Measurements from ENCODE around the gene AMER2. TPM values are rescaled to one million over a fixed set of nuclear protein-coding genes. Genes with fewer than 3 reads are reported as not detected.

The AMER2 gene, protein sequence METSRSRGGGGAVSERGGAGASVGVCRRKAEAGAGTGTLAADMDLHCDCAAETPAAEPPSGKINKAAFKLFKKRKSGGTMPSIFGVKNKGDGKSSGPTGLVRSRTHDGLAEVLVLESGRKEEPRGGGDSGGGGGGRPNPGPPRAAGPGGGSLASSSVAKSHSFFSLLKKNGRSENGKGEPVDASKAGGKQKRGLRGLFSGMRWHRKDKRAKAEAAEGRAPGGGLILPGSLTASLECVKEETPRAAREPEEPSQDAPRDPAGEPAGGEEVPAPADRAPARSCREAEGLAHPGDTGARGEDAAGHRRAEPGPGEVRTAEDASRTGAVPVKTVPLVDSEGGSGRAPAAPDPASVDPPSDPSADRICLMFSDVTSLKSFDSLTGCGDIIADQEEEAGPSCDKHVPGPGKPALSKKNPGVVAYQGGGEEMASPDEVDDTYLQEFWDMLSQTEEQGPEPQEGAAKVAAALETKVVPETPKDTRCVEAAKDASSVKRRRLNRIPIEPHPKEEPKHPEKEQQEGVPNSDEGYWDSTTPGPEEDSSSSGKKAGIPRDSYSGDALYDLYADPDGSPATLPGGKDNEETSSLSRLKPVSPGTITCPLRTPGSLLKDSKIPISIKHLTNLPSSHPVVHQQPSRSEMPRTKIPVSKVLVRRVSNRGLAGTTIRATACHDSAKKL
- polyA plus RNA-seq = 0.39 TPM
- long read RNA-seq, donor 1 = 0 reads
- long read RNA-seq, donor 2, partial matches to known transcripts = 0 of 1 reads
- long read RNA-seq, donor 2, other reads (novel, unspliced or antisense) = 0 of 1 reads
- long read RNA-seq, donor 3 = 0 reads
- long read RNA-seq, donor 4 = 0 reads
- long read RNA-seq, donor 5 = 0 reads
- long read RNA-seq, donor 6 = 0 reads
- long read RNA-seq, donor 7 = 0 reads
- long read RNA-seq, donor 8 = 0 reads
- long read RNA-seq, donor 9 = 0 reads
- long read RNA-seq, donor 10 = 0 reads
- long read RNA-seq, donor 11 = 0 reads

DNA sequence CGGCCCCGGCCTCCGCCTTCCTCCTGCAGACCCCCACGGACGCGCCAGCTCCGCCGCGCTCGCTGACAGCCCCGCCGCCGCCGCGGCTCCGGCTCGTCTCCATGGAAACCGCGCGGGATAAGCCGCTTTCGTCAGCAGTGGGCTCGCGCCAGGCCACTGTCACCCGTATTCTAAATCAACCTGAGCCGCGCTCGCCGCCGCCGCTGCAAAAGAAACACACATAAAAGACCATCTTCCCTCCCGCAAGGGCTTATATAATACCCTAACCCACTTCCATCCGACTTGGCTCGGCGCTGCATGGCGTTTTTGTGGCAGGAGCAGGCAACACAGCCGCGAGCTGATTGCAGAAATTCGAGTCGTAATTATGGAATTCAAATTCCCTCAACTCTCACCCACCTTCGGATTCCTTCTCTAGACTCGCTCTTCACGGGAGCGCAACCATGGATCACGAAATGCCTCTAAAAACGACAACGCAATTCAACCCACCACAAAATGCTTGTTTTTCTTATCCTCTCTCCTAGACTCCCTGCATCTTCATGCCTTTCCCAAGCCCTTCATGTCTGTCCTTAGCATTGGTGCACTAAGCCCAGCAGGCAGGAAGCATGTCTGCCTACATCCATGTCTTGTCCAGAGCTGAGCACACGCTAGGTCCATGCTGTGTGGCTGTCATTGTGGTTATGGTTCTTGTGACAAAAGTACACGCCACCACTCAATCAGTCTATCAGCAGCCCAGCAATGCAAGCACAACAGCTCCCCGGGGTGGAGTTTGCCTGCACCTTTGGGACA lies at the start of gene AMER2:
TSS of gene AMER2 (minus strand) at position 772 of the 786 bp plus-strand sequence. CDS start at position 103, 669 bp downstream.
- Histone ChIP-seq H3K27ac (ENCODE audit: low read length) (no peak within 1 kb of the TSS), H3K27me3 (ENCODE audit: control insufficient read depth, insufficient read depth, low read length) (peaks cover 66% of the 10 kb centered on the region), H3K36me3 (ENCODE audit: control insufficient read depth, insufficient read depth, low read length) (no peaks in the 10 kb centered on the region), H3K4me1 (ENCODE audit: control insufficient read depth, insufficient read depth, low read length) (no peaks in the 10 kb centered on the region), H3K9me3 (ENCODE audit: control insufficient read depth, low read depth, low read length) (peaks cover 6% of the 10 kb centered on the region), H3K4me3 (ENCODE audit: low read length) (peak within 1 kb of the TSS; percentile 21)
- DNase-seq = no peak
- WGBS (ENCODE audit: insufficient coverage, low lambda C conversion rate) = no CpG with 5 or more reads among the region's 50 CpGs

DNA sequence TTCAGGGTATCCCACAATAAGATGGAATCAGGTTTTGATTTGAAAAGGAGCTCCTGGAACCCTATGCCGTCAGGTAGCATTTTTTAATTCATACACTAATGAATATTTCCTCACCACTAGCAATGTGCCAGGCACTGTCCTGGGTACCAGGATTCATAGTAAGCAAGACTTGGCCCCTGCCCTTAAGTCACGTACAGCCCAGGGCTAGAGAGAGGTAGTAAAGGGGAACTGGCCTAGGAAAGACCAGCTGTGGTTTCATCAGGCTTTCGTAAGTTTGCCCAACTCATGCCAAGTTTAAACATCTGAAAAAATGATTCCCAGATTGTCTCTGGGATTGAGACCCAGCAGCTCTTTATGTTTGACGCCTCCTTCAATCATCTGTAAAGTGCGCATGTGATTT lies 45.9 kb upstream of the AMER2 start:
- Histone ChIP-seq H3K4me1 (ENCODE audit: control insufficient read depth, insufficient read depth, low read length) (no peaks in the 10 kb centered on the region), H3K27ac (ENCODE audit: low read length) (no peak overlapping the region), H3K27me3 (ENCODE audit: control insufficient read depth, insufficient read depth, low read length) (peaks cover 9% of the 10 kb centered on the region), H3K9me3 (ENCODE audit: control insufficient read depth, low read depth, low read length) (no peaks in the 10 kb centered on the region), H3K4me3 (ENCODE audit: low read length) (no peak overlapping the region), H3K36me3 (ENCODE audit: control insufficient read depth, insufficient read depth, low read length) (no peaks in the 10 kb centered on the region)
- 80% methylated on average over 1 of the region's 5 CpGs for WGBS (ENCODE audit: insufficient coverage, low lambda C conversion rate)
- no peak for DNase-seq

DNA sequence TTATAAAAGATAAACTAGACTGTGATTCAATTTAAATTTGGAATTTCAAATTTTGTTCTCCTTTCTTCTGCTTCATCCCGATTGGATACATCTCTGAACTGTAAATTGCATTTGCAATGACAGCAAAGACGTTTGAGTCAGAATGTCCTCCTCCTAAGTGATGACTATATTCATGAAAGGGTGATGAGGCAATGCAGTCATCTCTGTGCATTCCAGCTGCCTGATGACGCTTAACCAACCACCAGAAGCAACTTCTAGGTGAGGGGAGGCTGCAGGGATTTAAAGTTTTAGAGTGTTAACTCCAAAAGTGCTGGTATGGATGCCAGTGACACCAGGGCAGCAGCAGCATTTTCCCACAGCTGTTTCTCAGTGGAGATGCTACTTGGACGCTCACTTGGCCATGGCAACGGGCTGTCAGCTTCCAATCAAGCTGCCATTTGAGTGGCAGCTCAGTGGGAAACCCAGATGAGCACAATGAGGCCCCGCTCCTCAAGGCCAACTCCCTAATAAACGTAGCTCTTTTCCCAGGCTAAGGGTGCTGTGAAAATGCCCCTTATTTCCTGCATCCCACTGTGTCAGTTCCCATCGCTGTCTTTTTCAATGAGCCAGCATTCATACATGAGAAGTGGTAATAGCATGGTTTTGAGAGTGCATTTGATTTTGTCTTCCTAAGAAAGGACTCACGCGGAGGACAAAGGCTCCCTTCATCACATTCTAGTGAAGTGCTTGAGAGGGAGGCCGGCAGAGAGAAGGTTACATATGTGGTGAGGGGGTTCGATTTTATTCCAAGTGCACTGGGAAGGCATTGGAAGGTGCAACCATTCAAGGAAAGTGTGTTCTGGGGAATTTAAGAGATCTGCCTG lies 45.2 kb upstream of the AMER2 start:
- peaks cover 6% of the 10 kb centered on the region for H3K27me3 ChIP-seq (ENCODE audit: control insufficient read depth, insufficient read depth, low read length)
- H3K36me3 ChIP-seq (ENCODE audit: control insufficient read depth, insufficient read depth, low read length) = no peaks in the 10 kb centered on the region
- WGBS (ENCODE audit: insufficient coverage, low lambda C conversion rate) = no CpG with 5 or more reads among the region's 12 CpGs
- DNase-seq = no peak
- H3K9me3 ChIP-seq (ENCODE audit: control insufficient read depth, low read depth, low read length) = no peaks in the 10 kb centered on the region
- no peaks in the 10 kb centered on the region for H3K4me1 ChIP-seq (ENCODE audit: control insufficient read depth, insufficient read depth, low read length)
- no peak overlapping the region for H3K4me3 ChIP-seq (ENCODE audit: low read length)
- H3K27ac ChIP-seq (ENCODE audit: low read length) = no peak overlapping the region

DNA sequence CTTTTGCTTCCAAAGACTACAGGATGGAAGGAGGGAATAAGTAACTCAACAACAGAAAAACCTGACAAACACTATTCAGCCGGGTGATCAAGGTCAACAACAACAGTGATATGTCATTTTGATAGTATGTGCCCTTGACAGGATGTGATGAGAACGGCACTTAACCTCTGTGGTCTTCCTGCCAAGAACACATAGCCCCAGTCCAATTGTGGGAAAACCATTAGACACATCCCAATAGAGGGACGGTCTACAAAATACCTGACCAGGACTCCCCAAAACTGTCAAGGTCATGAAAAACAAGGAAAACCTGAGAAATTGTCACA lies 43.1 kb upstream of the AMER2 start:
- no CpG with 5 or more reads among the region's 3 CpGs for whole genome bisulfite sequencing (ENCODE audit: insufficient coverage, low lambda C conversion rate)
- no peaks in the 10 kb centered on the region for H3K36me3 ChIP-seq (ENCODE audit: control insufficient read depth, insufficient read depth, low read length)
- H3K9me3 ChIP-seq (ENCODE audit: control insufficient read depth, low read depth, low read length) = no peaks in the 10 kb centered on the region
- no peaks in the 10 kb centered on the region for H3K4me1 ChIP-seq (ENCODE audit: control insufficient read depth, insufficient read depth, low read length)
- no peak overlapping the region for H3K27ac ChIP-seq (ENCODE audit: low read length)
- no peak overlapping the region for H3K4me3 ChIP-seq (ENCODE audit: low read length)
- DNase-seq = no peak
- peaks cover 6% of the 10 kb centered on the region for H3K27me3 ChIP-seq (ENCODE audit: control insufficient read depth, insufficient read depth, low read length)

DNA sequence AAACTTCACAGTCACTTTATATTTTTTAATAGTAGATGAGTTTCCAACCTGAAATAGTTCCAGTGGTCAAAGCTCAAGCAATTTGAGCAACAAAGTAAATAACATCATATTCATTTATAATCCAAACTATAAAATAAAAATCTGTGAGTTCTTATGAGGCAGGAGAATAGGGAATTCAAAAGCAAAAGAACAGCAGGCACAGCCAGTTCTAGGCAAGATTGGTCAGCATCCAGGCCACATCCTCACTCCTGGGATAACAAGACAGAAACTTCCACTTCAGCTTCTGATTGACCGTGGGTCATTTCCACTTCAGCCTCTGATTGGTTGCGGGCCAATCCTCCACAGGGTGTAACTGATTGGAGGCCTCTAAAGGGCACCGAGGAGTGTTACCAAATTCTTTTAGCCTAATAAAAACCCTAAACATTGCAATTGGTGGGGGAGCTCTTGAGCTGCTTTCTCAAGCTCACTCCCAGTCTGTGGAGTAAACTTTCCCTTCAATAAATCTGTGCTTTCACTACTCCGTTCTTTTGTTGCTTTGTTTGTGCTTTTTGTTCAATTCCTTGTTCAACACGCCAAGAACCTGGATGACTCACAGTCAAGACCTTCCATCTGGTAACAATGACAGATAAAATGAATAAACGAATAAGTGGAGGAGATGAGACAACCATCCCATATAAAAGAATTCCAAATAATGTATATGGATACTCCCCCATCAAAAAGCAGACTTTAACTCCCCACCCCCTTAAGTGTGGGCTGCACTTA lies 42.6 kb upstream of the AMER2 start:
- peaks cover 6% of the 10 kb centered on the region for H3K27me3 ChIP-seq (ENCODE audit: control insufficient read depth, insufficient read depth, low read length)
- H3K4me3 ChIP-seq (ENCODE audit: low read length) = no peak overlapping the region
- no peaks in the 10 kb centered on the region for H3K9me3 ChIP-seq (ENCODE audit: control insufficient read depth, low read depth, low read length)
- H3K36me3 ChIP-seq (ENCODE audit: control insufficient read depth, insufficient read depth, low read length) = no peaks in the 10 kb centered on the region
- WGBS (ENCODE audit: insufficient coverage, low lambda C conversion rate) = no CpG with 5 or more reads among the region's 6 CpGs
- no peaks in the 10 kb centered on the region for H3K4me1 ChIP-seq (ENCODE audit: control insufficient read depth, insufficient read depth, low read length)
- no peak for DNase-seq
- no peak overlapping the region for H3K27ac ChIP-seq (ENCODE audit: low read length)

DNA sequence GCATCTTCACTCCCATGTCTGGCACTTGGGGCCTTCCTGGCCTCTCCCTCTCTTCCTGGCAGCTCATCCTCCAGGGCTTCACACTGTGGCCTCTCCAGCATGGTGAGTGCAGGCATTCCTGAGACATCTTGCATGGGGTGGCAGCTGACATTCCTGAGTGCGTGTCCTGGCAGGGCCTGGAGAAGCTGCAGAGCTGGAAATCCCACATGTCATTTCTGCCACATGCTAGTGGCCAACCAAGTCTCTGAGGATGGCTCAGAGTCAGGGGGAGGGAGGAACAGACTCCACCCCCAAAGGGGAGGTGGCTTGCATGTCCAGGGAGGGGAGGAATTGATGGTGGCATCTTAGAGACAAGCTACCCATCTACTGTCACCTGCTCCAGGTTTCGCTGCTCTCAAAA lies 41.6 kb upstream of the AMER2 start:
- H3K4me3 ChIP-seq (ENCODE audit: low read length) = no peak overlapping the region
- no peaks in the 10 kb centered on the region for H3K4me1 ChIP-seq (ENCODE audit: control insufficient read depth, insufficient read depth, low read length)
- no peaks in the 10 kb centered on the region for H3K36me3 ChIP-seq (ENCODE audit: control insufficient read depth, insufficient read depth, low read length)
- DNase-seq = no peak
- WGBS (ENCODE audit: insufficient coverage, low lambda C conversion rate) = no CpG with 5 or more reads among the region's 2 CpGs
- H3K27me3 ChIP-seq (ENCODE audit: control insufficient read depth, insufficient read depth, low read length) = peaks cover 5% of the 10 kb centered on the region
- no peaks in the 10 kb centered on the region for H3K9me3 ChIP-seq (ENCODE audit: control insufficient read depth, low read depth, low read length)
- H3K27ac ChIP-seq (ENCODE audit: low read length) = no peak overlapping the region

DNA sequence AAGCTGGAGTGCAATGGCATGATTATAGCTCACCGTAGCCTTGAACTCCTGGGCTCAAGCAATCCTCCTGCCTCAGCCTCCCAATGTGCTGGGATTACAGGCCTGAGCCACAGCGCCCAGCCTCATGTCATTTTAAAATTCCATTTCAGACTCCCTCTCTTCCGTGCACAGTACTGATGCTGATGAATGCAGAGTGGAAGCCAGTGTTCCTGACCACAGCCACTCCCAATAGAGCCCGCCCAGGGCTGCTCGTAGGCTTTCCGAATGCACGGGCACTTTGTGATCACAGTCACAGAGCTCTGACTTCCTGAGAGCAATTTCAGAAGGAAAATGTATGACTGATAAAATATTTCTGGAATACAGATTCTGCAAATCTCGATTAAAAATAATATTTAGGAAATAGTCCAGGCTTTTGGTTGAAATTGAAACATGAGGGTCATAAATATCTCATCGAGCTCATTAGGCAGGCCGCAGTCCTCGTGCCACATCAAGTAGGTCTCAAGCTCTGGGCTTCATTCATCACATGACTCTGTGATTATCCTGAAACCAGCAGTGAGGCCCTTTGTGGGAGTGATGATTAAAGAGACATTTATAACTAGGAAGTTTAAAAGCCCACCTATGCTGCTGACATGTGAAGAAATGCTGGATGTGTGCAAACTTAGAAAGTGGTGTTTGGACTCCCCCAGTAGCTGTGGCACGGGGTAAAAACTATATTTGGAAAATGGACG lies 38.9 kb upstream of the AMER2 start:
- Histone ChIP-seq H3K27ac (ENCODE audit: low read length) (no peak overlapping the region), H3K36me3 (ENCODE audit: control insufficient read depth, insufficient read depth, low read length) (no peaks in the 10 kb centered on the region), H3K4me1 (ENCODE audit: control insufficient read depth, insufficient read depth, low read length) (no peaks in the 10 kb centered on the region), H3K4me3 (ENCODE audit: low read length) (no peak overlapping the region), H3K9me3 (ENCODE audit: control insufficient read depth, low read depth, low read length) (no peaks in the 10 kb centered on the region), H3K27me3 (ENCODE audit: control insufficient read depth, insufficient read depth, low read length) (no peaks in the 10 kb centered on the region)
- no peak for DNase-seq
- WGBS (ENCODE audit: insufficient coverage, low lambda C conversion rate) = 100% methylated on average over 1 of the region's 13 CpGs

DNA sequence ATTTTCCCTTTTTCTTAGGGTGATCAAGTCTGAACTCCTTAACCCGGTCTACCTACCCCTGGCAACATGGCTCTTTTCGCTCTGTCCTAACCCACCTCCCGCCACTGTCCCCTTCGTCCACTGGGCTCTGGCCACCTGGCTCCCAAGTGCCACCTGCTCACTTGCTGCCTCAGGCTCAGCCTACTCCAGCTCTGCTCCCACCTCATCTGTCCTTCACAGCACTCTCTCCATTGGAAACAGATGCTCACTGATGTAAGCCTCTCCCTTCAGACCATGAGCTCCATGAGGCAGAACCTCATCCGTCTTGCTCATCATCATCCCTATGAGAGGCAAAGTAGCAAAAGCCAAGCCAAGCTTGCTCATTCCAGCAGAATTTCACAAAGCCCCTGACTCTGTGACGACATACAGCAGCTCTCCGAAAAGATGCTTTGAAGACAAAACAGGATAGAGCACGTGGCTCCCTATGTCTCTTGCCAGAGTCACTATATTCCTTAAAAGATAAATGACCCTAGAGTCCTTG lies 35.3 kb upstream of the AMER2 start:
- Histone ChIP-seq H3K27ac (ENCODE audit: low read length) (no peak overlapping the region), H3K27me3 (ENCODE audit: control insufficient read depth, insufficient read depth, low read length) (peaks cover 4% of the 10 kb centered on the region), H3K4me3 (ENCODE audit: low read length) (no peak overlapping the region), H3K9me3 (ENCODE audit: control insufficient read depth, low read depth, low read length) (no peaks in the 10 kb centered on the region), H3K4me1 (ENCODE audit: control insufficient read depth, insufficient read depth, low read length) (no peaks in the 10 kb centered on the region), H3K36me3 (ENCODE audit: control insufficient read depth, insufficient read depth, low read length) (no peaks in the 10 kb centered on the region)
- DNase-seq = no peak
- WGBS (ENCODE audit: insufficient coverage, low lambda C conversion rate) = no CpG with 5 or more reads among the region's 8 CpGs
